ENCODE data around the gene GXYLT2. TPM values are rescaled to one million over a fixed set of nuclear protein-coding genes. Genes with fewer than 3 reads are reported as not detected.

Gene GXYLT2, protein sequence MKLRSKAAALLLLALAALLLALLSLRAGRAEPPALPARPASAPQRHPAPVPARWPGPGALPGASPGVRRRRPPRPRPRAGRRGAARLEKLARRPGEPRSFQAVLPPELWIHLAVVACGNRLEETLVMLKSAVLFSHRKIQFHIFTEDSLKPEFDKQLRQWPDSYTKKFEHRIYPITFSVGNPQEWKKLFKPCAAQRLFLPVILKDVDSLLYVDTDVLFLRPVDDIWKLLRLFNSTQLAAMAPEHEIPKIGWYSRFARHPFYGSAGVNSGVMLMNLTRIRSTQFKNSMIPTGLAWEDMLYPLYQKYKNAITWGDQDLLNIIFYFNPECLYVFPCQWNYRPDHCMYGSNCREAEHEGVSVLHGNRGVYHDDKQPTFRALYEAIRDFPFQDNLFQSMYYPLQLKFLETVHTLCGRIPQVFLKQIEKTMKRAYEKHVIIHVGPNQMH
- total RNA-seq: 2.0 and 2.3 TPM in 2 replicates

DNA sequence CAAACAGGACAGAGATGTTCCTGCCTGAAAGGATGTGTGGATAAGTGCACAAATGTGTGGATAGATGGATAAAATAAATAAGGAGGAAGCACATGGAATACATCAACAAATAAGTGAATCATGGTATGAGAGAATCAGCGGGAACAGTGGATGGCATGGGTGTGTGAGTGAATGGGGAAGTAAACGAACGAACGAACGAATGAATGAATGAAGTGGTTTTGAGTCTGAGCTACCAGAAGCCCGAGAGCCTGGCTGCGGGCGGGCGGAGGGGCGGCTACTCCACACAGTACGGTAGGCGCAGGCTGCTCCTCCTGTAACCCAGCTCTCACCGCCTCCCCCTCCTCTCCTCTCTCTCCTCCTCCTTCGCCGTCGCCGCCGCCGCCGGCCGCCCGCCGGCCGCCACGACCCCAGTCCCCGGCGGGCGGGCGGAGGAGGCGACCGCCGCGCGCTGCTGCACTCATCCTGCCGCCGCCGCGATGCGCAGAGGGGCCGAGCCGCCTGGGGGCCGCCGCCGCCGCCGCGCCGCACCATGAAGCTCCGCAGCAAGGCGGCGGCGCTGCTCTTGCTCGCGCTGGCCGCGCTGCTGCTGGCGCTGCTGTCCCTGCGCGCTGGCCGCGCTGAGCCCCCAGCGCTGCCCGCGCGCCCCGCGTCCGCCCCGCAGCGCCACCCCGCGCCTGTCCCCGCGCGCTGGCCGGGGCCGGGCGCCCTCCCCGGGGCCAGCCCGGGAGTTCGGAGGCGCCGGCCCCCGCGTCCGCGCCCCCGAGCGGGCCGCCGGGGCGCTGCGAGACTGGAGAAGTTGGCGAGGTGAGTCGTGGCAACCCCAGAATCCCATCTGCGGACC lies at the start of gene GXYLT2:
Gene GXYLT2, plus strand, starts transcription at position 342 of the 841 bp plus-strand sequence. Its CDS starts 188 bp downstream, at position 530.

DNA sequence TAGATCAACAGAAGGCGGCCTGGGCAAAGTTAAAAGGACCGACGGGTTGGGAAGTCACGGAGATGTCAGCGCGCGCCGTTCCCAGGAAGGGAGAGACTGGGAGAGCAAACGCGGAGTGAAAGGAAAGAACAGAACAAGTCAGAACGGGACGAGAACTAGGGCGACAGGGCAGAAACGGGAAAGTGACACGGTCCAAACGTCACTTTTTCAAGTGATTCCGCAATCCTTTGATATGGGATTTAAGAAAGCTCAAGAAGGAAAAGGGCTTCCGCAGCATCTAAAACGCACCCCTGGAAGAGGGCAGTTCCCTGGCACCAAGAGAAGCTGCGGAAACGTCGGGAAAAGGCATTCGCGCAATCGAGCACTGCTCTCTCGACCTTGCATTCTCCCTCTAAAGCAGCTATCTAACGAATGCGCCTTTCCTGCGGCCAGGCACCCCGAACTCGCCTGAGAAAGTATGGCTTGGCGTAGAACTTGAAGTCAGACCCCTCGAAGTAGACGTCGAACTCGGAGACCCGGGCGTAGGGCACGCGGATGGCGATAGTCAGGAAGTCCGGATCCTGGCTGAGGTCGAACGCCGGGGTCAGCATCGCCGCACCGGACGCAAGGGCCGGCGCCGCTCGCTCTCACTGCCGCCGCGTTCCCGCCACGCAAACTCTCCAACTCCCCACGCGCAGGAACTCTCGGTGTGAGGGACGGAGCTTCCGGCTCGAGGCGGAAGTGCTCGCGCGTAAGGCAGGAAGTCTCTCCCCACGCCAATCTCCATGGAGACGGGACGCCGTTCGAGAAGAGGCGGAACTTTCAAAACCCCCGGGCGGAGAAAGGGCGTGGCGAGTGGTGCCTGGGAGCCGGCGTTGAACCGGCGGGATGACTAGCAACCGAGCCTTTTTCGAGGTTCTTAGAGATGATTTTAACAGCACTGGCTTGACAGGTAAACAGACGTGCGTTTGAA lies 39.8 kb upstream of the GXYLT2 start, which contains the start of gene SHQ1:
Gene SHQ1, minus strand, starts transcription at position 695 of the 952 bp plus-strand sequence. Its CDS starts 105 bp downstream, at position 590.

DNA sequence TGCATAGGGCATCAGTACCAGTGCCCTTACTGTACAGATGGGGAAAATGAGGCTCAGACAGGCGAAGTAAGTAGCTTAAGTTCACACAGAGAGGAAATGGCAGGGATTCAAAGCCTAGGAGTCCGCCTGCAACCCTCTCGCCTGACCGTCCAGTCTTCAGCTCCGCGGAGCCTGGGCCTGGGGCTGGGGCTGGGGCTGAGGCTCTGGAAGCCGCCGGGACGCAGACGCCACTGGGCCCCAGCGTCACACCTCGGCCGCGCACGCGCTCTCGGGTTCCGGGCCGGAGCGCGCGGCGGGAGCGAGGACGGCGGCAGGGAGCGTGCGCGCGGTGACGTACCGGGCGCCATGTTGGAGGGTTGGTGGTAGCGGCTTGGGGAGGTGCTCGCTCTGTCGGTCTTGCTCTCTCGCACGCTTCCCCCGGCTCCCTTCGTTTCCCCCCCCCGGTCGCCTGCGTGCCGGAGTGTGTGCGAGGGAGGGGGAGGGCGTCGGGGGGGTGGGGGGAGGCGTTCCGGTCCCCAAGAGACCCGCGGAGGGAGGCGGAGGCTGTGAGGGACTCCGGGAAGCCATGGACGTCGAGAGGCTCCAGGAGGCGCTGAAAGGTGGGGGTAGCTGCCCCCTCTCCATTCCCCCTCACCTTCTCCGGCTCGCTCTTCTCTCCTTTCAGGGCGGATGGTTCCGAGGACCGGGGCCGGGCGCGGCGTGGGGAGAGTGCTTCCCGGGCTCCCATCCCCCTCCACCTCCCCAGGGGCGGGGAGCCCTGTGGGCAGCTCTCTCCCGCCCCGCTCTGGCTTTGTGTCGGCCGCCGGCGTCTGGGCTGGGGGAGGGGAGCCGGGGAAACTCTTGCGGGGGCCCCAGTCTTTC lies 108.9 kb downstream of the GXYLT2 start, which contains the start of gene PPP4R2:
Gene PPP4R2, plus strand, starts transcription at position 339 of the 861 bp plus-strand sequence. Its CDS starts 227 bp downstream, at position 566.

Small RNA genes within 50 kb of the gene (small RNA-seq; reads per million reads assigned to genes)
- gene RF00017: not detected

Other genes starting within 250 kb of the GXYLT2 start
- gene SHQ1, start 39.6 kb upstream of the GXYLT2 start, total RNA-seq: 27.3 and 28.9 TPM in 2 replicates
- 78.7 and 86.3 TPM in 2 replicates for gene PPP4R2, start 108.8 kb downstream of the GXYLT2 start, total RNA-seq
- 12.3 and 12.4 TPM in 2 replicates for gene EBLN2, start 173.6 kb downstream of the GXYLT2 start, total RNA-seq